A549 (cell line): Measurements from ENCODE around the gene UPK3A. TPM values are rescaled to one million over a fixed set of nuclear protein-coding genes. Genes with fewer than 3 reads are reported as not detected.

ENCODE experiments used
- ATAC-seq, 2 experiments: fragments of 200-7000 bp in 1 of 2; fragments of >200 bp in 1 of 2; cut with Nextera tagmentation in 1 of 2; cut with Tn5 transposase in 1 of 2; 3 replicates each; pipeline versions ENCODE4 v1.8.0 to v1.9.1; 2018 to 2020; ENCODE audit warnings: mild to moderate bottlenecking in 1 of 2, moderate library complexity in 1 of 2
- CTCF ChIA-PET: fragments of 300-600 bp; sonication (Branson Sonifier 250); formaldehyde crosslinking; extraction: SDS; loops from one replicate; lab custom pipeline; 2021; ENCODE audit warnings: antibody characterized with exemption, inconsistent platforms; lab: Yijun Ruan, JAX
- POLR2A ChIA-PET: fragments of 350-600 bp; formaldehyde crosslinking; extraction: SDS; loops from one replicate; lab custom pipeline; 2021; ENCODE audit warnings: antibody characterized with exemption, inconsistent platforms; lab: Yijun Ruan, JAX
- DNase-seq, 2 experiments: peaks; one replicate each; pipeline versions ENCODE4 v3.0.0 to v3.0.0-alpha.2; 2011 to 2016; ENCODE audit warnings: low read depth in 1 of 2, low spot score in 1 of 2
- FAIRE-seq: peaks from 2 replicates; lab custom pipeline; 2011; peaks lifted over from hg19 to GRCh38; lab: Jason Lieb, UNC
- H3K27ac ChIP-seq, 2 experiments: fragments of >200 bp; sonication (Bioruptor Twin); formaldehyde crosslinking; 3 replicates each; pipeline ENCODE4 v1.5.1; 2016 to 2017
- H3K4me1 ChIP-seq: fragments of >200 bp; sonication (Bioruptor Twin); formaldehyde crosslinking; 3 replicates; pipeline ENCODE4 v1.6.1; 2016
- H3K4me2 ChIP-seq: fragments of >200 bp; sonication (Bioruptor Twin); formaldehyde crosslinking; 3 replicates; pipeline ENCODE4 v1.6.1; 2016
- H3K4me3 ChIP-seq: fragments of >200 bp; sonication (Bioruptor Twin); formaldehyde crosslinking; 3 replicates; pipeline ENCODE4 v1.5.1; 2016
- H3K9me3 ChIP-seq: fragments of >200 bp; sonication (Bioruptor Twin); formaldehyde crosslinking; 3 replicates; pipeline ENCODE4 v1.6.1; 2016
- CHD2 ChIP-seq: fragments of 150-350 bp; IDR thresholded peaks from 2 replicates; pipeline ENCODE4 v1.6.1; 2014; ENCODE audit warnings: low read length; ENCODE audit not compliant: partially characterized antibody
- EHF ChIP-seq: fragments of 250-450 bp; sonication (Bioruptor Pico); IDR thresholded peaks from 2 replicates; pipeline ENCODE4 v1.5.0; 2020; ENCODE audit warnings: mild to moderate bottlenecking
- EP300 ChIP-seq, 2 experiments: fragments of >200 bp; sonication (Bioruptor Twin); formaldehyde crosslinking; IDR thresholded peaks; 2 replicates in 1 of 2; 3 replicates in 1 of 2; pipeline ENCODE4 v1.6.1; 2016 to 2017
- GATA3 ChIP-seq: IDR thresholded peaks from 2 replicates; pipeline ENCODE4 v1.6.1; 2012; ENCODE audit warnings: borderline replicate concordance
- HOXA7 ChIP-seq: fragments of 250-450 bp; sonication (Bioruptor Pico); IDR thresholded peaks from 2 replicates; pipeline ENCODE4 v1.5.0; 2020; ENCODE audit warnings: mild to moderate bottlenecking, moderate library complexity
- KDM1A ChIP-seq: fragments of 200-600 bp; sonication (generic); IDR thresholded peaks from 2 replicates; pipeline ENCODE4 v1.6.1; 2016; ENCODE audit warnings: low read depth, mild to moderate bottlenecking
- KDM5A ChIP-seq: fragments of 200-600 bp; sonication (generic); IDR thresholded peaks from 2 replicates; pipeline ENCODE4 v1.6.1; 2016; ENCODE audit warnings: antibody characterized with exemption, mild to moderate bottlenecking
- RCOR1 ChIP-seq: fragments of 150-350 bp; IDR thresholded peaks from 2 replicates; pipeline ENCODE4 v1.6.1; 2014; ENCODE audit warnings: antibody characterized with exemption, low read length, low read depth
- TFCP2L1 ChIP-seq: fragments of 250-450 bp; sonication (Bioruptor Pico); IDR thresholded peaks from 2 replicates; pipeline ENCODE4 v1.5.0; 2021; ENCODE audit warnings: mild to moderate bottlenecking
- ZC3H11A ChIP-seq: fragments of 450-650 bp; IDR thresholded peaks from 2 replicates; pipeline ENCODE4 v1.6.1; 2014; ENCODE audit warnings: antibody characterized with exemption, mild to moderate bottlenecking
- ZSCAN20 ChIP-seq: fragments of 250-450 bp; sonication (Bioruptor Pico); IDR thresholded peaks from 2 replicates; pipeline ENCODE4 v1.8.0; 2022; ENCODE audit warnings: mild to moderate bottlenecking, moderate library complexity
- WGBS: methylation state at CpG from one replicate; pipeline ENCODE4 v1.1.6; 2017; ENCODE audit errors: missing lambda C conversion rate; 5-methylcytosine and 5-hydroxymethylcytosine counted together
- polyA plus RNA-seq, 4 experiments: library from polyadenylated mRNA; depleted of rRNA in 3 of 4; stranded (reverse); fragments of >200 nt; fragmentation: RNase III in 1 of 4; extraction: RNeasy Plus Mini Kit Qiagen cat#74134 plus additional on column Dnase treatment in 1 of 4; gene quantifications; 2 replicates in 3 of 4; 3 replicates in 1 of 4; pipeline ENCODE4 v1.2.3, GENCODE V29; 2011 to 2017
- TF ChIP-seq, protein P1 (sequence below): fragments of >200 bp; sonication (Bioruptor Twin); formaldehyde crosslinking; IDR thresholded peaks from 3 replicates; pipeline ENCODE4 v1.5.1; 2016

UPK3A gene
- polyA plus RNA-seq, 2 of the 4 experiments (the other 2 are of a cell fraction): not detected

DNA sequence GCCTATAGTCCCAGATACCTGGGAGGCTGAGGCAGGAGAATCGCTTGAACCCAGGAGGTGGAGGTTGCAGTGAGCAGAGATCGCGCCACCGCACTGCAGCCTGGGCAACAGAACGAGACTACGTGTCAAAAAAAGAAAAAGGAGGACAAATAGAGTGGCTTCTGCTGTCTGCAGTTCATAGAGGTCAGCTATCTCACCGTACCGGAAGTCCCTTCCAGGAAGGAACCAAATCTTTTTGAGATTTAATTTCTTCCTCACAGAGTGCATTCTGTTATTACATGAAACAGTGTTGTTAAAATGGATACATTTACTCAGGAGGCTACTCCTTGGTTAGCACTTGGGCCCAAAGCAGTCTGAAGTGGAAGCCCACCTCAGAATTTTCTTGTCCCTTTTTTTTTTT lies 58.4 kb downstream of the UPK3A start (continued):
- TF ChIP-seq KDM5A: no peak

DNA sequence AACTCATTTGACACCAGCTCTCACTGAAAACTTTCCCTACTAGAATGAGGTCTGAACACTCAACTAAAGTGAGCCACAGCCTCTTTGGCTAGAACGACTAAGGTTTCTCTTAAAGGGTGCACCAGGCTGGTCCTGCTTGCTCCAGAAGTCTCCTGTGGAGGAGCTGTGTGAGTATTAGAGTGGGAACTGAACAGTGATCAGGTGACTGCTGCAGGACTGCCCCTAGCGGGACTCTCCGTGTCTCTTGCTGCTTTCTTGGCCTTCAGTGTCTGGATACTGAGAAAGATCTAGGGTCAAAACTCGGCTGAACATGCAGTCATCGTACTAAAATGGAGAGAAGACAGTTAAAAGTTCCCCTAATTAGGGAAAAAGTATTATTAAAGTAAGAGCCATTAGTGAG lies 59.6 kb downstream of the UPK3A start:
- WGBS: 51% methylated on average over 5 of the region's 5 CpGs
- no peak for FAIRE-seq
- ATAC-seq: peak; percentile 87 to 89
- TF ChIP-seq GATA3 (no peak), EP300 (IDR thresholded peaks at IDR 0.05) (no peak), ZSCAN20 (no peak), CHD2 (no peak), KDM1A (no peak), HOXA7 (CRISPR knock-in tag) (no peak), ZC3H11A (no peak), TFCP2L1 (CRISPR knock-in tag) (no peak), RCOR1 (no peak), EHF (no peak)
- TF ChIP-seq, protein P1, sequence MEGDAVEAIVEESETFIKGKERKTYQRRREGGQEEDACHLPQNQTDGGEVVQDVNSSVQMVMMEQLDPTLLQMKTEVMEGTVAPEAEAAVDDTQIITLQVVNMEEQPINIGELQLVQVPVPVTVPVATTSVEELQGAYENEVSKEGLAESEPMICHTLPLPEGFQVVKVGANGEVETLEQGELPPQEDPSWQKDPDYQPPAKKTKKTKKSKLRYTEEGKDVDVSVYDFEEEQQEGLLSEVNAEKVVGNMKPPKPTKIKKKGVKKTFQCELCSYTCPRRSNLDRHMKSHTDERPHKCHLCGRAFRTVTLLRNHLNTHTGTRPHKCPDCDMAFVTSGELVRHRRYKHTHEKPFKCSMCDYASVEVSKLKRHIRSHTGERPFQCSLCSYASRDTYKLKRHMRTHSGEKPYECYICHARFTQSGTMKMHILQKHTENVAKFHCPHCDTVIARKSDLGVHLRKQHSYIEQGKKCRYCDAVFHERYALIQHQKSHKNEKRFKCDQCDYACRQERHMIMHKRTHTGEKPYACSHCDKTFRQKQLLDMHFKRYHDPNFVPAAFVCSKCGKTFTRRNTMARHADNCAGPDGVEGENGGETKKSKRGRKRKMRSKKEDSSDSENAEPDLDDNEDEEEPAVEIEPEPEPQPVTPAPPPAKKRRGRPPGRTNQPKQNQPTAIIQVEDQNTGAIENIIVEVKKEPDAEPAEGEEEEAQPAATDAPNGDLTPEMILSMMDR: no peak
- no peaks in the 10 kb centered on the region for H3K4me1 ChIP-seq
- ChIA-PET CTCF (interaction anchor here (0.6 kb wide), 1 partner anchor 8 kb away, joined by 3 read pairs; no protein-coding TSS in a partner anchor), POLR2A (no interaction called here)
- peak; percentile 28 to 41 for DNase-seq
- no peak overlapping the region for H3K4me3 ChIP-seq
- H3K9me3 ChIP-seq: no peaks in the 10 kb centered on the region
- H3K4me2 ChIP-seq: no peak overlapping the region
- H3K27ac ChIP-seq: no peak overlapping the region

Other genes with a start within 250 kb of the UPK3A start
- gene NUP50, start 121.0 kb upstream of the UPK3A start, polyA plus RNA-seq (2011; rRNA removed): 16.7 and 21.1 TPM in 2 replicates
- 24.4 to 25.3 TPM (median 25.0 TPM) in 3 replicates for gene NUP50, start 121.0 kb upstream of the UPK3A start, polyA plus RNA-seq (2017; fragmentation: RNase III; extraction: RNeasy Plus Mini Kit Qiagen cat#74134 plus additional on column Dnase treatment)
- gene KIAA0930, start 44.1 kb upstream of the UPK3A start, polyA plus RNA-seq (2011; rRNA removed): 47.7 and 56.0 TPM in 2 replicates
- gene KIAA0930, start 44.1 kb upstream of the UPK3A start, polyA plus RNA-seq (2017; fragmentation: RNase III; extraction: RNeasy Plus Mini Kit Qiagen cat#74134 plus additional on column Dnase treatment): 51.7 to 60.0 TPM (median 58.1 TPM) in 3 replicates
- gene FAM118A, start 25.0 kb downstream of the UPK3A start, polyA plus RNA-seq (2011; rRNA removed): 15.8 and 16.8 TPM in 2 replicates
- 16.4 to 18.1 TPM (median 16.6 TPM) in 3 replicates for gene FAM118A, start 25.0 kb downstream of the UPK3A start, polyA plus RNA-seq (2017; fragmentation: RNase III; extraction: RNeasy Plus Mini Kit Qiagen cat#74134 plus additional on column Dnase treatment)
- not detected in 2 replicates for gene SMC1B, start 128.7 kb downstream of the UPK3A start, polyA plus RNA-seq (2011; rRNA removed)
- gene SMC1B, start 128.7 kb downstream of the UPK3A start, polyA plus RNA-seq (2017; fragmentation: RNase III; extraction: RNeasy Plus Mini Kit Qiagen cat#74134 plus additional on column Dnase treatment): 0.03 TPM in 1 of 3 replicates, not detected in the others
- gene RIBC2, start 128.7 kb downstream of the UPK3A start, polyA plus RNA-seq (2011; rRNA removed): 2.4 and 3.0 TPM in 2 replicates
- gene RIBC2, start 128.7 kb downstream of the UPK3A start, polyA plus RNA-seq (2017; fragmentation: RNase III; extraction: RNeasy Plus Mini Kit Qiagen cat#74134 plus additional on column Dnase treatment): 2.4 to 3.8 TPM (median 3.6 TPM) in 3 replicates
- 18.2 and 20.0 TPM in 2 replicates for gene FBLN1, start 217.9 kb downstream of the UPK3A start, polyA plus RNA-seq (2011; rRNA removed)
- 31.0 to 34.4 TPM (median 32.7 TPM) in 3 replicates for gene FBLN1, start 217.9 kb downstream of the UPK3A start, polyA plus RNA-seq (2017; fragmentation: RNase III; extraction: RNeasy Plus Mini Kit Qiagen cat#74134 plus additional on column Dnase treatment)